WERI-Rb-1 (cell line): ENCODE data around the gene FSCN2.

Experiments
- DNase-seq: peaks from one replicate; pipeline ENCODE4 v3.0.0-alpha.2; 2020
- H3K27ac ChIP-seq: fragments of 250-450 bp; sonication (Bioruptor Pico); 2 replicates; pipeline ENCODE4 v1.5.1; 2020; ENCODE audit warnings: mild to moderate bottlenecking, moderate library complexity
- H3K27me3 ChIP-seq: fragments of 250-450 bp; sonication (Bioruptor Pico); 2 replicates; pipeline ENCODE4 v1.5.1; 2021; ENCODE audit warnings: mild to moderate bottlenecking, low read depth, moderate library complexity; ENCODE audit not compliant: insufficient read depth, severe bottlenecking
- H3K36me3 ChIP-seq: fragments of 250-450 bp; sonication (Bioruptor Pico); 2 replicates; pipeline ENCODE4 v1.5.1; 2020; ENCODE audit warnings: mild to moderate bottlenecking, moderate library complexity
- H3K4me3 ChIP-seq: 2 replicates; pipeline ENCODE4 v1.5.1; 2011; ENCODE audit warnings: low read depth, mild to moderate bottlenecking, control low read depth, low read length
- H3K9me3 ChIP-seq: fragments of 250-450 bp; sonication (Bioruptor Pico); 2 replicates; pipeline ENCODE4 v1.5.1; 2021; ENCODE audit warnings: mild to moderate bottlenecking, moderate library complexity; ENCODE audit not compliant: severe bottlenecking
- TF ChIP-seq, protein P1 (sequence below): IDR thresholded peaks from 2 replicates; pipeline ENCODE4 v1.5.1; 2011; ENCODE audit warnings: low read depth, mild to moderate bottlenecking, control low read depth, inconsistent platforms, low read length

The FSCN2 gene

GRCh38 chr17:81532490-81533287 lies 4.5 kb downstream of the FSCN2 start:
- Histone ChIP-seq H3K4me3 (no peak overlapping the region), H3K27me3 (no peaks in the 10 kb centered on the region), H3K9me3 (peaks cover 6% of the 10 kb centered on the region), H3K27ac (no peak overlapping the region), H3K36me3 (no peaks in the 10 kb centered on the region)
- TF ChIP-seq, protein P1, sequence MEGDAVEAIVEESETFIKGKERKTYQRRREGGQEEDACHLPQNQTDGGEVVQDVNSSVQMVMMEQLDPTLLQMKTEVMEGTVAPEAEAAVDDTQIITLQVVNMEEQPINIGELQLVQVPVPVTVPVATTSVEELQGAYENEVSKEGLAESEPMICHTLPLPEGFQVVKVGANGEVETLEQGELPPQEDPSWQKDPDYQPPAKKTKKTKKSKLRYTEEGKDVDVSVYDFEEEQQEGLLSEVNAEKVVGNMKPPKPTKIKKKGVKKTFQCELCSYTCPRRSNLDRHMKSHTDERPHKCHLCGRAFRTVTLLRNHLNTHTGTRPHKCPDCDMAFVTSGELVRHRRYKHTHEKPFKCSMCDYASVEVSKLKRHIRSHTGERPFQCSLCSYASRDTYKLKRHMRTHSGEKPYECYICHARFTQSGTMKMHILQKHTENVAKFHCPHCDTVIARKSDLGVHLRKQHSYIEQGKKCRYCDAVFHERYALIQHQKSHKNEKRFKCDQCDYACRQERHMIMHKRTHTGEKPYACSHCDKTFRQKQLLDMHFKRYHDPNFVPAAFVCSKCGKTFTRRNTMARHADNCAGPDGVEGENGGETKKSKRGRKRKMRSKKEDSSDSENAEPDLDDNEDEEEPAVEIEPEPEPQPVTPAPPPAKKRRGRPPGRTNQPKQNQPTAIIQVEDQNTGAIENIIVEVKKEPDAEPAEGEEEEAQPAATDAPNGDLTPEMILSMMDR: no peak
- no peak for DNase-seq

- no peak for DNase-seq
- H3K27ac ChIP-seq: peak overlapping the region; percentile 13
- H3K27me3 ChIP-seq: no peaks in the 10 kb centered on the region
- no peak overlapping the region for H3K4me3 ChIP-seq
- H3K36me3 ChIP-seq: peaks cover 4% of the 10 kb centered on the region
- peaks cover 6% of the 10 kb centered on the region for H3K9me3 ChIP-seq
- TF ChIP-seq, protein P1: no peak
Measured at GRCh38 chr17:81533339-81534141, 5.4 kb downstream of the FSCN2 start.

DNA sequence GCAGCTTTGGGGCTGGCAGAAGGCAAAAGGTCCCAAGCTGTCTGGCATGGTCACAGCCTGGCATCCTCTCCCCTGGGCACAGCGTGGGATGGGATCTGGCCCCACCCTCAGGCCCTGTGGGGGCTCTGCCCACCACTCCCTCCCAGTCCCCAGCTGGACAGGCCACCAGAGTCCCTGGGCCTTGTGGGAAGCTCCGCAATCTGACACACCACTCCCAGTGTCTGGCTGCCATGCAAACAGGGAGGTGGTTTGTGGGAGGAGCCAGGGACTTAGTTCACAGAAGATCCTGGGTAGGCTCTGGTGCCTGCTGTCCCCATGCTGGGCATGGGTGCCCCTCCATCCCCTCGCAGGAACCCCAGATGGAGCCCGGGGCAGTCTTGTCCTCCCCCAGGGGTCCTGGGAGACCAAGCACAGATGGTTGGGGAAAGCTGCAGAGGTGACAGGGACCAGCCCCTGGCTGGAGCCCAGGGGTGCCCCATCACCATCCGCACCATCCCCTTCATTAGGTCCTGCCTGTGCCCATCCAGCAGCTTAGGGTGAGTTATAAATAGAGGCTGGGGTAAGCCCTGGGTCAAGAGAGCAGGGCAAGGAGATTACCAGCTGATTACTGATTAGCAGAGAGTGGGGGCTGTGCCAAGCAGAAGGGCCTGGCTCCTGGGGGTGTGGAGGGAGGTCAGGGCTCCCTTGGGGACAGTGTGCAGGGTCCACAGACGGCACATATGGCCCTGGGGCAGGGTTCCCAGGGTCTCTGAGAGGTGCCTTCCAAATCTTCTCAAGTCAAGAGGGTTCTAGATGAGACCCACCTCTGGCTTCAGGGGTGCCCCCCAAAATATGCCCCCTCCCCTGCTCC lies 6.2 kb downstream of the FSCN2 start:
- TF ChIP-seq, protein P1: no peak
- peak; percentile 77 for DNase-seq
- peaks cover 6% of the 10 kb centered on the region for H3K9me3 ChIP-seq
- no peak overlapping the region for H3K4me3 ChIP-seq
- H3K27ac ChIP-seq: no peak overlapping the region; the same call in 1 of the 2 replicates
- peaks cover 13% of the 10 kb centered on the region for H3K36me3 ChIP-seq
- H3K27me3 ChIP-seq: no peaks in the 10 kb centered on the region

GRCh38 chr17:81535007-81535328 lies 6.8 kb downstream of the FSCN2 start:
- DNase-seq: no peak

GRCh38 chr17:81535480-81536298 lies 7.5 kb downstream of the FSCN2 start:
- Histone ChIP-seq H3K9me3 (peaks cover 4% of the 10 kb centered on the region), H3K27me3 (no peaks in the 10 kb centered on the region), H3K36me3 (peaks cover 26% of the 10 kb centered on the region), H3K4me3 (no peak overlapping the region), H3K27ac (no peak overlapping the region)
- TF ChIP-seq, protein P1: no peak
- no peak for DNase-seq

More at GRCh38 chr17:81535007-81535328, 6.8 kb downstream of the FSCN2 start:
- Histone ChIP-seq H3K27ac (no peak overlapping the region; the same call in 1 of the 2 replicates), H3K9me3 (peaks cover 6% of the 10 kb centered on the region), H3K27me3 (no peaks in the 10 kb centered on the region), H3K36me3 (peaks cover 19% of the 10 kb centered on the region), H3K4me3 (no peak overlapping the region)
- TF ChIP-seq, protein P1: no peak
